Tibial nerve (tissue), 4 donors: ENCODE measurements around the gene RASA3. TPM values are rescaled to one million over a fixed set of nuclear protein-coding genes. Genes with fewer than 3 reads are reported as not detected.
A peak's percentile ranks its signal among the peaks of the same experiment; 100 is the strongest.

ENCODE experiments used
- DNase-seq, 2 donors: peaks; one replicate each; pipeline ENCODE4 v3.0.0-alpha.2; 2019; ENCODE audit warnings: low spot score in 2 of 2
- H3K27ac ChIP-seq, 4 donors: fragments of 200-600 bp; sonication (generic) in 3 of 4; one replicate each; pipeline ENCODE4 v1.5.1; 2017 to 2019; ENCODE audit warnings: mild to moderate bottlenecking in 1 of 4
- H3K27me3 ChIP-seq, 2 donors: fragments of 200-600 bp; sonication (generic) in 1 of 2; one replicate each; pipeline versions ENCODE4 v1.5.1 to v1.6.0; 2017 to 2019
- H3K36me3 ChIP-seq, 3 donors: fragments of 200-600 bp; sonication (generic); one replicate each; pipeline ENCODE4 v1.5.1; 2018 to 2019
- H3K4me1 ChIP-seq, 4 donors: fragments of 200-600 bp; sonication (generic) in 3 of 4; one replicate each; pipeline ENCODE4 v1.5.1; 2017 to 2019
- H3K4me3 ChIP-seq, 4 donors: fragments of 200-600 bp; sonication (generic) in 3 of 4; one replicate each; pipeline ENCODE4 v1.5.1; 2017 to 2019; ENCODE audit warnings: mild to moderate bottlenecking in 1 of 4, moderate library complexity in 1 of 4
- H3K9me3 ChIP-seq, 4 donors: fragments of 200-600 bp; sonication (generic) in 3 of 4; one replicate each; pipeline ENCODE4 v1.5.1; 2017 to 2019
- CTCF ChIP-seq, 5 experiments: fragments of 200-600 bp in 3 of 5; fragments of 450-650 bp in 2 of 5; sonication (generic) in 3 of 5; IDR thresholded peaks; one replicate each; pipeline ENCODE4 v1.5.1; 2016 to 2019; ENCODE audit warnings: antibody characterized with exemption in 5 of 5, mild to moderate bottlenecking in 3 of 5, moderate library complexity in 2 of 5
- EP300 ChIP-seq, 2 donors: sonication (generic); formaldehyde crosslinking; IDR thresholded peaks; one replicate each; pipeline ENCODE4 v1.6.1; 2017; ENCODE audit warnings: antibody characterized with exemption in 2 of 2, mild to moderate bottlenecking in 1 of 2
- POLR2A ChIP-seq, 2 donors: fragments of 450-650 bp; IDR thresholded peaks; one replicate each; pipeline ENCODE4 v1.6.1; 2017; ENCODE audit warnings: antibody characterized with exemption in 2 of 2, mild to moderate bottlenecking in 2 of 2, moderate library complexity in 2 of 2
- WGBS, 2 donors: methylation state at CpG; one replicate each; pipeline ENCODE4 v1.1.5; 2018; 5-methylcytosine and 5-hydroxymethylcytosine counted together
- total RNA-seq, 4 donors: library from RNA; depleted of rRNA; stranded (reverse); fragments of >200 nt; gene quantifications; one replicate each; pipeline ENCODE4 v1.1.0, GENCODE V29; 2016

Gene RASA3
- total RNA-seq, 4 donors from 2014 or later, result 36.2 to 63.3 (median 46.3) TPM

GRCh38 chr13:114002771-114003321 is 129.6 kb downstream of the RASA3 start:
- Histone ChIP-seq H3K27ac (peak overlapping the region in 1 of 4 donors; percentile 38), H3K36me3 (peaks cover 0 to 55% (median 0%) of the 10 kb centered on the region in 3 donors), H3K4me1 (peaks cover 0 to 13% (median 8%) of the 10 kb centered on the region in 4 donors), H3K27me3 (no peaks in the 10 kb centered on the region), H3K4me3 (no peak overlapping the region), H3K9me3 (no peaks in the 10 kb centered on the region)
- 91 to 94% methylated on average over 17 to 24 of the region's 24 CpGs for WGBS, 2 donors
- no peak for TF ChIP-seq POLR2A (IDR thresholded peaks at IDR 0.05)
- TF ChIP-seq EP300 (IDR thresholded peaks at IDR 0.05), result no peak
- TF ChIP-seq CTCF (IDR thresholded peaks at IDR 0.05), result no peak
- no peak for DNase-seq

- WGBS, 2 donors, result 76 to 77% methylated on average over 27 of the region's 27 CpGs
- Histone ChIP-seq H3K4me1 (peaks cover 0 to 14% (median 10%) of the 10 kb centered on the region in 4 donors), H3K4me3 (no peak overlapping the region), H3K9me3 (no peaks in the 10 kb centered on the region), H3K27ac (peak overlapping the region in 1 of 4 donors; percentile 38), H3K27me3 (no peaks in the 10 kb centered on the region), H3K36me3 (peaks cover 0 to 53% (median 0%) of the 10 kb centered on the region in 3 donors)
- no peak for TF ChIP-seq EP300 (IDR thresholded peaks at IDR 0.05)
- TF ChIP-seq CTCF (IDR thresholded peaks at IDR 0.05), result no peak
- no peak for TF ChIP-seq POLR2A (IDR thresholded peaks at IDR 0.05)
- DNase-seq, result no peak
Measured at GRCh38 chr13:114002009-114002544, 130.3 kb downstream of the RASA3 start.

- no peak overlapping the region for H3K4me3 ChIP-seq
- H3K4me1 ChIP-seq, result peaks cover 0 to 14% (median 10%) of the 10 kb centered on the region in 4 donors
- 85 to 90% methylated on average over 16 to 30 of the region's 46 CpGs for WGBS, 2 donors
- no peak for DNase-seq
- no peaks in the 10 kb centered on the region for H3K9me3 ChIP-seq
- no peak for TF ChIP-seq CTCF (IDR thresholded peaks at IDR 0.05)
- no peak for TF ChIP-seq POLR2A (IDR thresholded peaks at IDR 0.05)
- no peak for TF ChIP-seq EP300 (IDR thresholded peaks at IDR 0.05)
- no peaks in the 10 kb centered on the region for H3K27me3 ChIP-seq
- peaks cover 0 to 59% (median 0%) of the 10 kb centered on the region in 3 donors for H3K36me3 ChIP-seq
- peak overlapping the region in 1 of 4 donors; percentile 23 for H3K27ac ChIP-seq
Measured at GRCh38 chr13:114001331-114002008, 131.0 kb downstream of the RASA3 start.

- DNase-seq, result no peak
- Histone ChIP-seq H3K4me1 (peaks cover 0 to 14% (median 10%) of the 10 kb centered on the region in 4 donors), H3K36me3 (peaks cover 0 to 64% (median 0%) of the 10 kb centered on the region in 3 donors), H3K9me3 (no peaks in the 10 kb centered on the region), H3K27me3 (no peaks in the 10 kb centered on the region), H3K4me3 (no peak overlapping the region), H3K27ac (no peak overlapping the region)
- TF ChIP-seq CTCF (IDR thresholded peaks at IDR 0.05) (no peak), EP300 (IDR thresholded peaks at IDR 0.05) (no peak), POLR2A (IDR thresholded peaks at IDR 0.05) (no peak)
- WGBS, 2 donors, result 93 to 96% methylated on average over 22 of the region's 26 CpGs
Measured at GRCh38 chr13:114000151-114001040, 132.0 kb downstream of the RASA3 start.
